GM23338 (cell line): ENCODE data around the gene RPS21. TPM values are rescaled to one million over a fixed set of nuclear protein-coding genes. Genes with fewer than 3 reads are reported as not detected.

ENCODE experiments used
- ATAC-seq: fragments of 200-7000 bp; cut with Tn5 transposase; 3 replicates; pipeline ENCODE4 v1.9.1; 2020
- DNase-seq: peaks from one replicate; pipeline ENCODE4 v3.0.0-alpha.2; 2015; ENCODE audit warnings: low spot score
- H2AFZ ChIP-seq: fragments of 200-600 bp; sonication (generic); 2 replicates; pipeline ENCODE4 v1.8.0; 2016; ENCODE audit warnings: antibody characterized with exemption, mild to moderate bottlenecking, moderate library complexity
- H3F3A ChIP-seq: fragments of 200-600 bp; sonication (generic); replicated peaks from 2 replicates; pipeline ENCODE4 v1.8.0; 2017; ENCODE audit warnings: antibody characterized with exemption, mixed run types, low read depth
- H3K27ac ChIP-seq: fragments of 200-600 bp; sonication (generic); 2 replicates; pipeline ENCODE4 v1.6.1; 2016; ENCODE audit warnings: low read depth
- H3K27me3 ChIP-seq: fragments of 200-600 bp; sonication (generic); 2 replicates; pipeline ENCODE4 v1.8.0; 2016; ENCODE audit warnings: mild to moderate bottlenecking, mixed run types, moderate library complexity; ENCODE audit not compliant: insufficient read depth
- H3K36me3 ChIP-seq: fragments of 200-600 bp; sonication (generic); 2 replicates; pipeline ENCODE4 v1.8.0; 2016; ENCODE audit warnings: mild to moderate bottlenecking; ENCODE audit not compliant: insufficient read depth
- H3K4me1 ChIP-seq: fragments of 200-600 bp; sonication (generic); 2 replicates; pipeline ENCODE4 v1.8.0; 2016; ENCODE audit warnings: mild to moderate bottlenecking, moderate library complexity; ENCODE audit not compliant: insufficient read depth
- H3K4me2 ChIP-seq: fragments of 200-600 bp; sonication (generic); 2 replicates; pipeline ENCODE4 v1.7.1; 2017; ENCODE audit warnings: mixed run types
- H3K4me3 ChIP-seq: fragments of 200-600 bp; sonication (generic); 2 replicates; pipeline ENCODE4 v1.6.1; 2016; ENCODE audit warnings: mixed run types
- H3K79me2 ChIP-seq: fragments of 200-600 bp; sonication (generic); replicated peaks from 2 replicates; pipeline ENCODE4 v1.8.0; 2017; ENCODE audit warnings: mild to moderate bottlenecking; ENCODE audit not compliant: insufficient read depth
- H3K9me2 ChIP-seq: fragments of 200-600 bp; sonication (generic); 2 replicates; pipeline ENCODE4 v1.8.0; 2017; ENCODE audit not compliant: insufficient read depth
- H4K20me1 ChIP-seq: fragments of 200-600 bp; sonication (generic); replicated peaks from 2 replicates; pipeline ENCODE4 v1.8.0; 2017; ENCODE audit warnings: mild to moderate bottlenecking; ENCODE audit not compliant: insufficient read depth
- H3K27ac Mint-ChIP-seq: 2 replicates; pipeline ENCODE4 v1.8.0; 2020; ENCODE audit warnings: inconsistent platforms, mild to moderate bottlenecking, moderate library complexity, mixed read lengths
- H3K27me3 Mint-ChIP-seq: 3 replicates; pipeline ENCODE4 v1.8.0; 2022; ENCODE audit warnings: low read depth, mild to moderate bottlenecking, moderate library complexity, mixed read lengths, inconsistent platforms; ENCODE audit not compliant: insufficient read depth, poor library complexity
- H3K36me3 Mint-ChIP-seq: 3 replicates; pipeline ENCODE4 v1.8.0; 2021; ENCODE audit warnings: low read depth, mild to moderate bottlenecking, inconsistent platforms, moderate library complexity, mixed read lengths
- H3K4me1 Mint-ChIP-seq: 3 replicates; pipeline ENCODE4 v1.8.0; 2020; ENCODE audit warnings: mild to moderate bottlenecking, inconsistent platforms, mixed read lengths
- H3K4me3 Mint-ChIP-seq: 3 replicates; pipeline ENCODE4 v1.8.0; 2021; ENCODE audit warnings: moderate library complexity, mild to moderate bottlenecking, inconsistent platforms, mixed read lengths
- H3K9me3 Mint-ChIP-seq: 3 replicates; pipeline ENCODE4 v1.8.0; 2020; ENCODE audit warnings: moderate library complexity, mild to moderate bottlenecking, inconsistent platforms, mixed read lengths
- CREB1 ChIP-seq: fragments of 250-450 bp; sonication (Bioruptor Pico); IDR thresholded peaks from 2 replicates; pipeline ENCODE4 v1.5.0; 2020; ENCODE audit warnings: low read depth, mild to moderate bottlenecking, moderate library complexity
- EZH2phosphoT487 ChIP-seq: fragments of 200-600 bp; sonication (generic); IDR thresholded peaks from one replicate; pipeline ENCODE4 v1.8.1; 2018; ENCODE audit warnings: antibody characterized with exemption; ENCODE audit not compliant: unreplicated experiment
- JUNB ChIP-seq: IDR thresholded peaks from one replicate; pipeline ENCODE4 v1.6.1; 2016; ENCODE audit warnings: antibody characterized with exemption; ENCODE audit not compliant: unreplicated experiment
- NANOG ChIP-seq: IDR thresholded peaks from 2 replicates; pipeline ENCODE4 v1.6.1; 2016; ENCODE audit warnings: antibody characterized with exemption, borderline replicate concordance
- POLR2AphosphoS5 ChIP-seq: IDR thresholded peaks from 2 replicates; pipeline ENCODE4 v1.6.1; 2016; ENCODE audit warnings: antibody characterized with exemption, low read depth
- STAT1 ChIP-seq: IDR thresholded peaks from one replicate; pipeline ENCODE4 v1.6.1; 2016; ENCODE audit warnings: antibody characterized with exemption; ENCODE audit not compliant: unreplicated experiment
- ZNF114 ChIP-seq: fragments of 250-450 bp; sonication (Bioruptor Pico); IDR thresholded peaks from 2 replicates; pipeline ENCODE4 v1.5.0; 2020; ENCODE audit warnings: mild to moderate bottlenecking, moderate library complexity
- ZNF331 ChIP-seq: fragments of 250-450 bp; sonication (Bioruptor Pico); IDR thresholded peaks from 2 replicates; pipeline ENCODE4 v1.5.0; 2020; ENCODE audit warnings: low read depth, mild to moderate bottlenecking, moderate library complexity
- polyA plus RNA-seq: library from polyadenylated mRNA; unstranded; fragments of >200 nt; fragmentation: Nextera tagmentation; extraction: Ambion mirVana; gene quantifications from 2 replicates; pipeline ENCODE4 v1.2.1, GENCODE V29; 2016
- total RNA-seq: library from RNA; depleted of rRNA; stranded (reverse); fragments of >200 nt; shearing (Covaris generic); gene quantifications from 2 replicates; pipeline ENCODE4 v1.2.3, GENCODE V29; 2014
- TF ChIP-seq, protein P1 (sequence below), 2 experiments: fragments of 200-600 bp in 1 of 2; sonication (generic) in 1 of 2; conservative IDR thresholded peaks; 2 replicates each; pipeline versions ENCODE4 v1.5.1 to v1.6.1; 2016 to 2017; ENCODE audit warnings: antibody characterized with exemption in 2 of 2, low read depth in 2 of 2, mild to moderate bottlenecking in 2 of 2, moderate library complexity in 1 of 2
- TF ChIP-seq, protein P2 (sequence below): IDR thresholded peaks from one replicate; pipeline ENCODE4 v1.6.1; 2018; ENCODE audit warnings: antibody characterized with exemption; ENCODE audit not compliant: unreplicated experiment
- TF ChIP-seq, protein P3 (sequence below): fragments of 250-450 bp; sonication (Bioruptor Pico); IDR thresholded peaks from 2 replicates; pipeline ENCODE4 v1.5.0; 2020; ENCODE audit warnings: mild to moderate bottlenecking, moderate library complexity

RPS21 gene
- total and polyA plus RNA-seq, 2 experiments from 2014 or later, result 759 to 2,298 TPM

DNA sequence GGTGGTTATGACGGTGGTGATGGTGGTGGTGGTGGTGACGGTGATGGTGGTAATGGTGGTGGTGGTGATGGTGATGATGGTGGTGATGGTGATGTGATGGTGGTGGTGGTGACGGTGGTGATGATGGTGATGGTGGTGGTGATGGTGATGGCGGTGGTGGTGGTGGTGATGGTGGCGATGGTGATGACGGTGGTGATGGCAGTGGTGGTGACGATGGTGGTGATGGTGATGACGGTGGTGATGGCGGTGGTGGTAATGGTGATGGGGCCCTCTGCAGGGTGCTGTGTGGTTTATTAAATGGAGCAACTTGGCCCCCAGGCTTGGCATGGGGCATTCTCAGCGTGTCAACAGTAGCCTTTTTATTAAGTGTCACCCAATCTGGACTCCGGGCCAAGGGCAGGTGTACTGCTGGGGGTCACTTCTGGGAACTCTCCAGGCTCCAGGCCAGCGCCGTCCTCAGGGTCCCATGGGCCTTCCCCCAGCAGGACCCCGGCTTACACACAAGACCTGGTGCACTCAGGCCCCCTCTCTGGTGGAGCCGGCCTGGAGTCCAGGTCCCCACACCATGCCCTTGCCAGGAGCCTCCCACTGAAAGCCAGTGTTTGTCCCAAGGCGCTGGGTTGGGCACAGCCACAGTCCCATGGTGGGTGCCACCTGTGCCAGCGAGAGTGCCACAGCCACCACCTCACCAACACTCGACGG, 11.4 kb downstream of the RPS21 start (continued):
- no peak for TF ChIP-seq CREB1 (CRISPR knock-in tag)

DNA sequence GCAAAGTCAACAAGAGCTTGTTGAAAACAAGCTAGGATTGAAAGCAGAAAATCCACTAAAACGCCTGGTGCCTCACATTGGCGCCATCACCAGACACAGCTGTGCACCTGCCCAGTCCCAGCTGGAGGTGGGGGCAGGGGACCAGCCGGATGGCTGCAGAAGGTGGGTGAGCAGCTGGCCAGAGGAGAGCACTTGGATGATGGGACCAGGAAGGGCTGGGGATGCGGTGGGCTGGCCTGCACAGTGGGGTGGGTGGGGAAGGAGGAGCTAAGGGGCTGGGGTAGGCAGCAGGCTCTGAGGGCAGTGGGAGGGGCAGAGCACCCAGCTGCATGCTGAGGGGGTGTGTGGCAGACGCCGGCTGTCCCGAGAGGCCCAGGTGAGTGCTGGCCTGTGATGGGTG, 13.1 kb downstream of the RPS21 start:
- TF ChIP-seq STAT1, result no peak
- TF ChIP-seq, protein P1, sequence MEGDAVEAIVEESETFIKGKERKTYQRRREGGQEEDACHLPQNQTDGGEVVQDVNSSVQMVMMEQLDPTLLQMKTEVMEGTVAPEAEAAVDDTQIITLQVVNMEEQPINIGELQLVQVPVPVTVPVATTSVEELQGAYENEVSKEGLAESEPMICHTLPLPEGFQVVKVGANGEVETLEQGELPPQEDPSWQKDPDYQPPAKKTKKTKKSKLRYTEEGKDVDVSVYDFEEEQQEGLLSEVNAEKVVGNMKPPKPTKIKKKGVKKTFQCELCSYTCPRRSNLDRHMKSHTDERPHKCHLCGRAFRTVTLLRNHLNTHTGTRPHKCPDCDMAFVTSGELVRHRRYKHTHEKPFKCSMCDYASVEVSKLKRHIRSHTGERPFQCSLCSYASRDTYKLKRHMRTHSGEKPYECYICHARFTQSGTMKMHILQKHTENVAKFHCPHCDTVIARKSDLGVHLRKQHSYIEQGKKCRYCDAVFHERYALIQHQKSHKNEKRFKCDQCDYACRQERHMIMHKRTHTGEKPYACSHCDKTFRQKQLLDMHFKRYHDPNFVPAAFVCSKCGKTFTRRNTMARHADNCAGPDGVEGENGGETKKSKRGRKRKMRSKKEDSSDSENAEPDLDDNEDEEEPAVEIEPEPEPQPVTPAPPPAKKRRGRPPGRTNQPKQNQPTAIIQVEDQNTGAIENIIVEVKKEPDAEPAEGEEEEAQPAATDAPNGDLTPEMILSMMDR (conservative IDR thresholded peaks at IDR 0.05; ENCODE audit: low read depth in 2 of 2), result no peak
- TF ChIP-seq NANOG, result no peak
- TF ChIP-seq ZNF331 (CRISPR knock-in tag), result no peak
- TF ChIP-seq EZH2phosphoT487, result no peak
- TF ChIP-seq, protein P2, sequence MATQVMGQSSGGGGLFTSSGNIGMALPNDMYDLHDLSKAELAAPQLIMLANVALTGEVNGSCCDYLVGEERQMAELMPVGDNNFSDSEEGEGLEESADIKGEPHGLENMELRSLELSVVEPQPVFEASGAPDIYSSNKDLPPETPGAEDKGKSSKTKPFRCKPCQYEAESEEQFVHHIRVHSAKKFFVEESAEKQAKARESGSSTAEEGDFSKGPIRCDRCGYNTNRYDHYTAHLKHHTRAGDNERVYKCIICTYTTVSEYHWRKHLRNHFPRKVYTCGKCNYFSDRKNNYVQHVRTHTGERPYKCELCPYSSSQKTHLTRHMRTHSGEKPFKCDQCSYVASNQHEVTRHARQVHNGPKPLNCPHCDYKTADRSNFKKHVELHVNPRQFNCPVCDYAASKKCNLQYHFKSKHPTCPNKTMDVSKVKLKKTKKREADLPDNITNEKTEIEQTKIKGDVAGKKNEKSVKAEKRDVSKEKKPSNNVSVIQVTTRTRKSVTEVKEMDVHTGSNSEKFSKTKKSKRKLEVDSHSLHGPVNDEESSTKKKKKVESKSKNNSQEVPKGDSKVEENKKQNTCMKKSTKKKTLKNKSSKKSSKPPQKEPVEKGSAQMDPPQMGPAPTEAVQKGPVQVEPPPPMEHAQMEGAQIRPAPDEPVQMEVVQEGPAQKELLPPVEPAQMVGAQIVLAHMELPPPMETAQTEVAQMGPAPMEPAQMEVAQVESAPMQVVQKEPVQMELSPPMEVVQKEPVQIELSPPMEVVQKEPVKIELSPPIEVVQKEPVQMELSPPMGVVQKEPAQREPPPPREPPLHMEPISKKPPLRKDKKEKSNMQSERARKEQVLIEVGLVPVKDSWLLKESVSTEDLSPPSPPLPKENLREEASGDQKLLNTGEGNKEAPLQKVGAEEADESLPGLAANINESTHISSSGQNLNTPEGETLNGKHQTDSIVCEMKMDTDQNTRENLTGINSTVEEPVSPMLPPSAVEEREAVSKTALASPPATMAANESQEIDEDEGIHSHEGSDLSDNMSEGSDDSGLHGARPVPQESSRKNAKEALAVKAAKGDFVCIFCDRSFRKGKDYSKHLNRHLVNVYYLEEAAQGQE, result no peak
- TF ChIP-seq CREB1 (CRISPR knock-in tag), result no peak
- TF ChIP-seq JUNB, result no peak
- TF ChIP-seq ZNF114 (CRISPR knock-in tag), result no peak
- TF ChIP-seq, protein P3, sequence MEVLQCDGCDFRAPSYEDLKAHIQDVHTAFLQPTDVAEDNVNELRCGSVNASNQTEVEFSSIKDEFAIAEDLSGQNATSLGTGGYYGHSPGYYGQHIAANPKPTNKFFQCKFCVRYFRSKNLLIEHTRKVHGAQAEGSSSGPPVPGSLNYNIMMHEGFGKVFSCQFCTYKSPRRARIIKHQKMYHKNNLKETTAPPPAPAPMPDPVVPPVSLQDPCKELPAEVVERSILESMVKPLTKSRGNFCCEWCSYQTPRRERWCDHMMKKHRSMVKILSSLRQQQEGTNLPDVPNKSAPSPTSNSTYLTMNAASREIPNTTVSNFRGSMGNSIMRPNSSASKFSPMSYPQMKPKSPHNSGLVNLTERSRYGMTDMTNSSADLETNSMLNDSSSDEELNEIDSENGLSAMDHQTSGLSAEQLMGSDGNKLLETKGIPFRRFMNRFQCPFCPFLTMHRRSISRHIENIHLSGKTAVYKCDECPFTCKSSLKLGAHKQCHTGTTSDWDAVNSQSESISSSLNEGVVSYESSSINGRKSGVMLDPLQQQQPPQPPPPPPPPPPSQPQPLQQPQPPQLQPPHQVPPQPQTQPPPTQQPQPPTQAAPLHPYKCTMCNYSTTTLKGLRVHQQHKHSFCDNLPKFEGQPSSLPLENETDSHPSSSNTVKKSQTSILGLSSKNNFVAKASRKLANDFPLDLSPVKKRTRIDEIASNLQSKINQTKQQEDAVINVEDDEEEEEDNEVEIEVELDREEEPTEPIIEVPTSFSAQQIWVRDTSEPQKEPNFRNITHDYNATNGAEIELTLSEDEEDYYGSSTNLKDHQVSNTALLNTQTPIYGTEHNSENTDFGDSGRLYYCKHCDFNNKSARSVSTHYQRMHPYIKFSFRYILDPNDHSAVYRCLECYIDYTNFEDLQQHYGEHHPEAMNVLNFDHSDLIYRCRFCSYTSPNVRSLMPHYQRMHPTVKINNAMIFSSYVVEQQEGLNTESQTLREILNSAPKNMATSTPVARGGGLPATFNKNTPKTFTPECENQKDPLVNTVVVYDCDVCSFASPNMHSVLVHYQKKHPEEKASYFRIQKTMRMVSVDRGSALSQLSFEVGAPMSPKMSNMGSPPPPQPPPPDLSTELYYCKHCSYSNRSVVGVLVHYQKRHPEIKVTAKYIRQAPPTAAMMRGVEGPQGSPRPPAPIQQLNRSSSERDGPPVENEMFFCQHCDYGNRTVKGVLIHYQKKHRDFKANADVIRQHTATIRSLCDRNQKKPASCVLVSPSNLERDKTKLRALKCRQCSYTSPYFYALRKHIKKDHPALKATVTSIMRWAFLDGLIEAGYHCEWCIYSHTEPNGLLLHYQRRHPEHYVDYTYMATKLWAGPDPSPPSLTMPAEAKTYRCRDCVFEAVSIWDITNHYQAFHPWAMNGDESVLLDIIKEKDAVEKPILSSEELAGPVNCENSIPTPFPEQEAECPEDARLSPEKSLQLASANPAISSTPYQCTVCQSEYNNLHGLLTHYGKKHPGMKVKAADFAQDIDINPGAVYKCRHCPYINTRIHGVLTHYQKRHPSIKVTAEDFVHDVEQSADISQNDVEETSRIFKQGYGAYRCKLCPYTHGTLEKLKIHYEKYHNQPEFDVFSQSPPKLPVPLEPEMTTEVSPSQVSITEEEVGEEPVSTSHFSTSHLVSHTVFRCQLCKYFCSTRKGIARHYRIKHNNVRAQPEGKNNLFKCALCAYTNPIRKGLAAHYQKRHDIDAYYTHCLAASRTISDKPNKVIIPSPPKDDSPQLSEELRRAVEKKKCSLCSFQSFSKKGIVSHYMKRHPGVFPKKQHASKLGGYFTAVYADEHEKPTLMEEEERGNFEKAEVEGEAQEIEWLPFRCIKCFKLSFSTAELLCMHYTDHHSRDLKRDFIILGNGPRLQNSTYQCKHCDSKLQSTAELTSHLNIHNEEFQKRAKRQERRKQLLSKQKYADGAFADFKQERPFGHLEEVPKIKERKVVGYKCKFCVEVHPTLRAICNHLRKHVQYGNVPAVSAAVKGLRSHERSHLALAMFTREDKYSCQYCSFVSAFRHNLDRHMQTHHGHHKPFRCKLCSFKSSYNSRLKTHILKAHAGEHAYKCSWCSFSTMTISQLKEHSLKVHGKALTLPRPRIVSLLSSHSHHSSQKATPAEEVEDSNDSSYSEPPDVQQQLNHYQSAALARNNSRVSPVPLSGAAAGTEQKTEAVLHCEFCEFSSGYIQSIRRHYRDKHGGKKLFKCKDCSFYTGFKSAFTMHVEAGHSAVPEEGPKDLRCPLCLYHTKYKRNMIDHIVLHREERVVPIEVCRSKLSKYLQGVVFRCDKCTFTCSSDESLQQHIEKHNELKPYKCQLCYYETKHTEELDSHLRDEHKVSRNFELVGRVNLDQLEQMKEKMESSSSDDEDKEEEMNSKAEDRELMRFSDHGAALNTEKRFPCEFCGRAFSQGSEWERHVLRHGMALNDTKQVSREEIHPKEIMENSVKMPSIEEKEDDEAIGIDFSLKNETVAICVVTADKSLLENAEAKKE (CRISPR knock-in tag), result no peak
- TF ChIP-seq POLR2AphosphoS5, result no peak
- no peak for ATAC-seq
- Histone ChIP-seq H3F3A (no peaks in the 10 kb centered on the region), H2AFZ (no peak overlapping the region), H3K27me3 (no peaks in the 10 kb centered on the region), H3K79me2 (no peaks in the 10 kb centered on the region), H3K4me3 (no peak overlapping the region), H3K27ac (no peak overlapping the region), H3K9me2 (no peaks in the 10 kb centered on the region), H3K4me2 (no peak overlapping the region), H3K4me1 (no peaks in the 10 kb centered on the region), H4K20me1 (no peaks in the 10 kb centered on the region; the same call in none of the 2 replicates), H3K36me3 (no peaks in the 10 kb centered on the region)
- Mint-ChIP-seq H3K27me3 (peaks cover 6% of the 10 kb centered on the region), H3K4me3 (no peak overlapping the region; the same call in 2 of the 3 replicates), H3K27ac (no peak overlapping the region), H3K36me3 (peaks cover 14% of the 10 kb centered on the region), H3K9me3 (peaks cover 4% of the 10 kb centered on the region; the same call in 2 of the 3 replicates), H3K4me1 (peaks cover 7% of the 10 kb centered on the region)
- no peak for DNase-seq
